Measurements from ENCODE around the gene CD1C.
"Not testable (repeated sequence)": the region's sequence is repeated elsewhere in the genome, so short reads cannot be mapped to it uniquely, and the experiment has no call there.

CD1C gene

GRCh38 chr1:158329733-158330132 lies 40.0 kb downstream of the CD1C start:
- no peak for DNase-seq

DNA sequence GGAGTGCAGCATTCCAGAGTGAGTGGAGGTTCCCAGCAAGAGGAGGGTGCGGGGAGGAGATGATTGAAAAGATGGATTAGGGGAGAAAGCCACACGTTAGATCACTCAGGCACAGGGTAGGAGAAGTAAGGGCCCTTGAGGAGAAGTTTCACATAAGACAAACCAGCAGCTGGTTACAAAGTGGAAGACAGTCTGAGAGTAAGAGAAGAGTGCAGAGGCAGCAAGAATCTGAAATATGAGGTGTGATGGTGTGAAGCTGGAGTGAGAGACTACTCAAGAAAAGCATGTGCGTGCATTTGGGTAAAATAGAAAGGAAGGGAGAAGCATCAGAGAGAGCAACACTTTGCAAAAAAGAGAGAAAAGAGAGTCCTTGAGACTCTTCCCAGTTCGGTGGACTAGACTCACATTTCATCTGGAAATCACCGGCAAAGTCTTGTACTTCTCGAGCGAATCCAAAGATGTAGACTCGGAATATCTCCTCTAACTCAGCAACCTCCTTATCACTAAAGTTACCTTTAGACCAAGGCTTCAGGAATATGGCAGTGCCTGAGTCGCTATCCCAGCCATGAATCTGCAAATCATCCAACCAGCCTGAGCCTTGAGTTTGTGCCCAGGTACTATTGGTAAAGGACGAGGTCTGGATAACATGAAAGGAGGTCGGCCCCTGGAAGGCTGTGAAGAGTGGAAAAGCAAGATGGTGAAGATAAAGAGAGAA lies 40.8 kb downstream of the CD1C start:
- DNase-seq, result no peak

- DNase-seq, result no peak
Measured at GRCh38 chr1:158331106-158331425, 41.3 kb downstream of the CD1C start.

DNA sequence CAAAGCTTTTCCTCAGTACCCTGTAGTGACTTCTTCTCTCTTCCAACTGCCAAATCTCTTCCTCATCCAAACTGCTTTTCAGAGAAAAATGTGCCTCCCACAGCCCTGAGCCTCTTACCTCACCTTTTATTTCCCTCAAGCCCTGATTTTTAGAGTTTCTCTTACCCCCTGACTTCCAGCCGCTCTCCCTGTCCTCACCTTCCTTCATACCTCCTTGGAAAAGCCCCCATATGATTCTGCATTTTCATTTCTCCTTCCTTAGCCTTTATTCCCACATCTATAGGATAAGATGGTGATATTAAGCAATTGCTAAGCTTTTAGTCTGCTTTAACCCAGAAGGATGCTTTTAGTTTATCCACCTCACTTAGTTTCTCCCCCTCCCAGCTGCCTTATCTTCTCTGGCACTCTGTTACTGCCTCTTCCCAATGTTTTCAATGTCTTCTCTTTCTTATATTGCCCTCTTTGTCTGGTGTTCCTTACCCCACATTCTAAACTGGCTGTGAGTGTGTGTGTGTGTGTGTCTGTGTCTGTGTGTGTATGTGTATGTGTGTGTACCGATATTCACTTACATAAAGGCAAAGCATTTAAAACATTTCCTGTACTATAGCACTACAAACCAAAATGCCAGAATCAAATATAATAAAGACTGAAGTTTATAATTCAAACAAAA lies 41.9 kb downstream of the CD1C start, which contains the start of gene CD1B:
Gene CD1B, minus strand, starts transcription at position 51 of the 670 bp plus-strand sequence. CDS start 108 bp downstream, outside the sequence.
- no peak for DNase-seq

GRCh38 chr1:158333405-158334155 lies 43.9 kb downstream of the CD1C start:
- DNase-seq, result no peak

DNA sequence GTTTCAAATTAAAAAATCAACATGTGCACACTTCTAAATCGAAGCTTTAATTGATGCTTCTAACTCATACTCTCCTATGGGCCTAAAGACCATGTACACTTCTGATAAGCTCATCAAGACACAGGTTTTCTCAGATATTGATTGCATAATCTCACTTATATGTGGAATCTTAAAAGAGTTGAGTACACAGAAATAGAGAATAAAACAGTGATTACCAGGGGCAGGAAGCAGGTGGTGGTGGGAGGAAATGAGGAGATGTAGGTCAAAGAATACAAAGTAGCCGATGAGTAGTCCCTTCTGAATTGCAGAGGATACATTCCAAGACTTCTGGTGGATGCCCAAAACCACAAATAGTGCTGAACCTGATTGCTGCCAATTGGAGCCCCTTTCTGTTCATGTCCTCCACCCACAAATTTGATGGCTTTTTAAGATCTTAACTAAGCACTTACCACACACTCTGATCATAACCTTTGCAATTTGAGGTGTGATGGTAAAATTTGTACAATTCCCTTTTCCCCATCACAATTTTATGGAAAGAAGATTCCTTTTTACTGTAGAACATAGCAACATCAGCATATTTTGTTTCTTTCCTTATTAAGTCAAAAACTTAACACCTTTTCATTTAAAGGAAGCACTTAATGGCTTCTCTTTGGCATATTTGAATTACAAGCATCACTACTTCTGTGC lies 44.9 kb downstream of the CD1C start:
- DNase-seq, result no peak

GRCh38 chr1:158335213-158335532 lies 45.5 kb downstream of the CD1C start:
- no peak for DNase-seq

- not testable (repeated sequence) for DNase-seq
Measured at GRCh38 chr1:158336413-158336812, 46.7 kb downstream of the CD1C start.
